T-cell (primary cell): ENCODE data around the gene KCNJ4. TPM values are rescaled to one million over a fixed set of nuclear protein-coding genes. Genes with fewer than 3 reads are reported as not detected.

Source experiments
- ATAC-seq, 4 experiments: fragments of 200-7000 bp in 3 of 4; fragments of 150-1000 bp in 1 of 4; cut with Tn5 transposase; replicated peaks in 1 of 4; 1 replicate in 3 of 4; 2 replicates in 1 of 4; pipeline ENCODE4 v1.10.0; 2021; ENCODE audit warnings: moderate library complexity in 3 of 4, mild to moderate bottlenecking in 2 of 4, moderate number of reproducible peaks in 1 of 4
- CTCF ChIA-PET, 2 donors: fragments of 300-600 bp; sonication (Branson Sonifier 250); formaldehyde crosslinking; loops; one replicate each; lab custom pipeline; 2022; ENCODE audit warnings: antibody characterized with exemption in 2 of 2; lab: Charles Lee
- POLR2A ChIA-PET, 2 donors: fragments of 300-600 bp; sonication (Branson Sonifier 250); formaldehyde crosslinking; loops; one replicate each; lab custom pipeline; 2022; ENCODE audit warnings: antibody characterized with exemption in 2 of 2; lab: Charles Lee
- DNase-seq, 35 experiments: peaks; one replicate each; pipeline versions ENCODE4 v3.0.0 to v3.0.0-alpha.2; 2013 to 2023
- H3K27ac ChIP-seq: one replicate; pipeline ENCODE4 v1.5.1; 2013; ENCODE audit warnings: low read length
- H3K27me3 ChIP-seq, 2 experiments: replicated peaks in 1 of 2; 1 replicate in 1 of 2; 2 replicates in 1 of 2; pipeline versions ENCODE4 v1.6.1 to v1.7.0; 2013; ENCODE audit warnings: low read length in 1 of 2, mixed read lengths in 1 of 2; ENCODE audit not compliant: control insufficient read depth in 2 of 2, insufficient read depth in 2 of 2; ENCODE audit errors: extremely low read depth in 1 of 2
- H3K36me3 ChIP-seq, 2 donors: 1 replicate in 1 of 2; 2 replicates in 1 of 2; pipeline versions ENCODE4 v1.6.1 to v1.7.0; 2013; ENCODE audit warnings: low read length in 1 of 2; ENCODE audit not compliant: control insufficient read depth in 2 of 2, insufficient read depth in 1 of 2; ENCODE audit errors: extremely low read depth in 1 of 2
- H3K4me1 ChIP-seq, 2 experiments: 1 replicate in 1 of 2; 2 replicates in 1 of 2; pipeline versions ENCODE4 v1.6.1 to v1.7.0; 2013; ENCODE audit warnings: low read length in 2 of 2, mixed read lengths in 1 of 2; ENCODE audit not compliant: insufficient read depth in 2 of 2, control insufficient read depth in 1 of 2; ENCODE audit errors: extremely low read depth in 1 of 2
- H3K4me3 ChIP-seq, 2 donors: 1 replicate in 1 of 2; 2 replicates in 1 of 2; pipeline versions ENCODE4 v1.5.1 to v1.7.0; 2013; ENCODE audit warnings: mild to moderate bottlenecking in 2 of 2, low read length in 1 of 2, moderate library complexity in 1 of 2; ENCODE audit not compliant: control insufficient read depth in 1 of 2; ENCODE audit errors: extremely low read depth in 1 of 2
- H3K9me3 ChIP-seq: 2 replicates; pipeline ENCODE4 v1.7.0; 2013
- H3K27ac Mint-ChIP-seq, 2 donors: one replicate each; pipeline ENCODE4 v1.8.0; 2020 to 2021; ENCODE audit warnings: mild to moderate bottlenecking in 2 of 2, mixed read lengths in 2 of 2
- H3K27me3 Mint-ChIP-seq, 2 donors: one replicate each; pipeline ENCODE4 v1.8.0; 2021 to 2022; ENCODE audit warnings: mixed read lengths in 2 of 2
- H3K36me3 Mint-ChIP-seq: one replicate; pipeline ENCODE4 v1.8.0; 2021; ENCODE audit warnings: mixed read lengths
- H3K4me1 Mint-ChIP-seq, 3 donors: one replicate each; pipeline ENCODE4 v1.8.0; 2020 to 2022; ENCODE audit warnings: mixed read lengths in 3 of 3, mild to moderate bottlenecking in 1 of 3
- H3K4me3 Mint-ChIP-seq, 3 donors: one replicate each; pipeline ENCODE4 v1.8.0; 2020 to 2022; ENCODE audit warnings: mild to moderate bottlenecking in 3 of 3, mixed read lengths in 3 of 3, moderate library complexity in 3 of 3
- H3K9me3 Mint-ChIP-seq, 3 donors: one replicate each; pipeline ENCODE4 v1.8.0; 2020 to 2022; ENCODE audit warnings: mixed read lengths in 3 of 3
- WGBS: methylation state at CpG from one replicate; pipeline ENCODE4 v1.1.5; 2013; ENCODE audit warnings: missing lambda C conversion rate; ENCODE audit not compliant: insufficient coverage; 5-methylcytosine and 5-hydroxymethylcytosine counted together
- total RNA-seq, 35 experiments: library from RNA in 6 of 35; stranded (reverse) in 6 of 35; fragments of 120-200 nt in 1 of 35; gene quantifications; one replicate each; pipeline versions ENCODE4 v1.2.1 to v1.2.4 and lab custom pipeline; 2013 to 2026

The KCNJ4 gene
- total RNA-seq, 5 donors from 2014 or later (not counting 1 experiment from before 2014, with no cell fraction given), result not detected

DNA sequence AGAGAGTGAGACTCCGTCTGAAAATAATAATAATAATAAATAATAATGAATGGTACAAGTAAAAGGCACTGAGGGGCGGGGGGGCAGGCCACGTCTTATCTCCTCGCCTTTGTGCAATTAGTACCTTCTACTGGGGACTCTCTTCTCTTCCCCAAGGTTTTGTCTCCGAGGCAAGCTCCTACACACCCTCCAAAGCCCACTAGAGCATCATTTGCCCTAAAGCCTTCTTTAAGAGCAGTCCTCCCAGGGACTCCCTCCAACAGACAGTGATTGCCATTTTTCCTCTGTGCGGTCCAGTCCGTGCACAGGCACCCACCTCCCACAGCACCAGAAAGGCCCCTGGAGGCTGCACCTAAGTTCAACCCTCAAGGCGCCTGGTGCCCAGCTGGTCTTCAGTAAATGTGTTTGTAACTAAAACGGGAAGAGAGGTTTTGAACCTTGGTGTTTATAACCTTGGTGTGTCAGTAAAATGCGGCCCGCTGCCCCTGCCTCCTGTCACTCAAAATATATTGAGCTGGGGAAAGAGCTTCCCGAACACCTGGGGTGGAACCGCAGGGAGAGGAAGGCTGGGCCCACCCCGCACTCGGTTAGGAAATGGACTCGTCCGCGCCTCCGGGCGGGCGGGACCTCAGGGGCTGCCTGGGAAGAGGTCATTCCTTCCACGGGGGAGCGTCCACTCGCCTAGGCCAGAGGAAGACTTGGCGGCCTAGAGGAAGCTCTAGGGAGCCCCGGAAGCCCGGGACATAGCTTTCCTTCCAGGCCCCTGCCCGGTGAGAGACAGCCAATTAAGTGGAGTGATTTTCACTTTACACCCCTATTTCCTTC is 8.2 kb upstream of the KCNJ4 start:
- H3K9me3 ChIP-seq, result no peaks in the 10 kb centered on the region
- no peak for ATAC-seq
- Mint-ChIP-seq H3K4me3 (no peak overlapping the region), H3K27me3 (peaks cover 49 to 82% of the 10 kb centered on the region in 2 donors), H3K4me1 (peaks cover 4 to 17% (median 9%) of the 10 kb centered on the region in 3 donors), H3K9me3 (no peaks in the 10 kb centered on the region), H3K36me3 (no peaks in the 10 kb centered on the region), H3K27ac (no peak overlapping the region)
- H3K4me3 ChIP-seq, result no peak overlapping the region
- ChIA-PET POLR2A (interaction anchor here (0.5 kb wide), 2 partner anchors 27 to 205 kb away, joined by 3 to 4 read pairs; no protein-coding TSS in a partner anchor), CTCF (interaction anchor here (0.5 to 0.6 kb wide), 2 partner anchors 15 to 928 kb away, joined by 3 read pairs; no protein-coding TSS in a partner anchor)
- no peak for DNase-seq
- 77% methylated on average over 8 of the region's 28 CpGs for WGBS
- no peaks in the 10 kb centered on the region for H3K36me3 ChIP-seq
- peaks cover 8 to 89% of the 10 kb centered on the region in 2 experiments for H3K27me3 ChIP-seq
- peaks cover 4 to 20% of the 10 kb centered on the region in 2 experiments for H3K4me1 ChIP-seq
- H3K27ac ChIP-seq, result no peak overlapping the region

DNA sequence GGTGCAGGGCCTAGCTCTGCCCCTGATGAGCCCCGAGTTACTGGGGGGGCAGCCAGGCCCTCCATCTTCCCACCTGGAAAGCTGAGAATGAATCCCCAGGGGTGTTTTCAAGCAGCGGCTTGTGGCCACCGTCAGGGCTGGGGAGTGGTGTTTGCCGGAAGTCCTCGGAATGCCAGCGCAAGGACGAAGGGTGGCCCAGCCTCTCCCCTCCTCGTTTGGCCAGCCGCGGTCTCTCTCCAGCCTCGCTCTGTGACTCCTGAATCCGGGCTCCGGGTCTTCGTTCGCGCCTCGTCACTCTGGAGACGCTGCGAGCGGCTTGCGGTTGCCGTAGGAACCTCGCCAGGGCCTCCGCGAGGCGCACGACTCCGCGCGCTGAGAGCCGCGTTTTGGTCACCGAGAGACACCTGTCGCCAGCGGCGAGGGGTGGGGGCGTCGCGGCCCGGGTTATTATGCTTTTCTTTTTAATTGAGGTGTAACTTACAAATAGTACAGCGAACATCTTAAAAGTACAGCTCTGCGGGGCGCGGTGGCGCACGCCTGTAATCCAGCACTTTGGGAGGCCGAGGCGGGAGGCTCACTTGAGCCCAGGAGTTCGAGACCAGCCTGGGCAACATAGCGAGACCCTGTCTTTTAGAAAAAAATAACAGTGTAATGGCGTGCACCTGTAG is 6.5 kb upstream of the KCNJ4 start:
- ChIA-PET POLR2A (interaction anchor here in 1 of 2 donors (0.8 kb wide), 1 partner anchor 23 kb away, joined by 3 read pairs; no protein-coding TSS in a partner anchor), CTCF (no interaction called here)
- DNase-seq (peak in 30 of 35 experiments; percentile 9 to 62 (median 36)), ATAC-seq (peak; percentile 52 to 72 (median 60))
- Mint-ChIP-seq H3K27ac (no peak overlapping the region), H3K9me3 (no peaks in the 10 kb centered on the region), H3K36me3 (peaks cover 2% of the 10 kb centered on the region), H3K4me1 (peaks cover 6 to 14% (median 8%) of the 10 kb centered on the region in 3 donors), H3K27me3 (peaks cover 56 to 84% of the 10 kb centered on the region in 2 donors), H3K4me3 (peak overlapping the region in 1 of 3 donors; percentile 10)
- Histone ChIP-seq H3K9me3 (no peaks in the 10 kb centered on the region), H3K36me3 (no peaks in the 10 kb centered on the region), H3K27ac (no peak overlapping the region), H3K27me3 (peaks cover 9 to 92% of the 10 kb centered on the region in 2 experiments), H3K4me3 (peak overlapping the region in 1 of 2 donors; percentile 10), H3K4me1 (peaks cover 0 to 10% of the 10 kb centered on the region in 2 experiments)
- 17% methylated on average over 46 of the region's 51 CpGs for WGBS

DNA sequence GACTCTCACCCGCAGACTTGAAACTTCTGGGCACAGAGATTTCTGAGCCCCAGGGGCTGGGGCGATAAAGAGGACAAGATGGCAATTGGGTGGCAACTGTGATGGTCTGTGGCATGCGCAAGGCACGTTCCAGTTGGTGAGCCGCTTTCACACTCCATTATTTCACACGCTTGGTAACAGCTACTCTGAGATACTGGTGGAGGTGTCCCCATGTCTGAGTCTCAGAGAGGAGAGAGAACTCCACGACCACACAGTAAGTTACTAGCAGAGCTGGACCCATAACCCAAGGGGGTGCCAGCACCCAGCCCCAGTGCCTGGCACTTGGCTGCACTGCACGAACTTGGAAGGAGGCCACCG is 6.0 kb upstream of the KCNJ4 start:
- Mint-ChIP-seq H3K27me3 (peaks cover 58 to 84% of the 10 kb centered on the region in 2 donors), H3K4me1 (peaks cover 8 to 17% (median 11%) of the 10 kb centered on the region in 3 donors), H3K9me3 (no peaks in the 10 kb centered on the region), H3K36me3 (peaks cover 5% of the 10 kb centered on the region), H3K27ac (no peak overlapping the region), H3K4me3 (peak overlapping the region in 1 of 3 donors; percentile 10)
- POLR2A ChIA-PET, result no interaction called here
- no peaks in the 10 kb centered on the region for H3K36me3 ChIP-seq
- peaks cover 2 to 14% of the 10 kb centered on the region in 2 experiments for H3K4me1 ChIP-seq
- CTCF ChIA-PET, result no interaction called here
- no peak overlapping the region for H3K27ac ChIP-seq
- H3K4me3 ChIP-seq, result no peak overlapping the region
- no peak for DNase-seq
- 63% methylated on average over 3 of the region's 9 CpGs for WGBS
- ATAC-seq, result peak in 2 of 4 experiments; percentile 26 to 40
- H3K27me3 ChIP-seq, result peaks cover 11 to 93% of the 10 kb centered on the region in 2 experiments
- H3K9me3 ChIP-seq, result no peaks in the 10 kb centered on the region

DNA sequence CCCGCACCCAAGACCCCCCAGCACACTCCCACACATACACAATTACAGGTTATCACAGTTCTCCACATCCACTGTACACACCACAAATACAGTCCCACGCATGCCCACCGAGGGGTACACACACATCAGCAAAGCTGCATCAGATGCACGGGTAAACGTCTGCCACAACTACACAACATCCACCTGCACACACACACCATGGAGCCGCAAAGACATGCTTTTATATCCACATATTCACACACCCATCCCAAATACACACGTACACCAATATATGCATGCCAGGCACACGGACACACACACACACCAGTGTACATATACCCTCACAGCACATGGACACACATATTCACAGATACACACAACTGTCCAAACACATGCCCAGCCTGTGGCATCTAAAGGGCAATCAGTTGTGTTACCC is 5.4 kb upstream of the KCNJ4 start:
- H3K4me3 Mint-ChIP-seq, result no peak overlapping the region
- 72% methylated on average over 7 of the region's 8 CpGs for WGBS
- H3K9me3 Mint-ChIP-seq, result no peaks in the 10 kb centered on the region

DNA sequence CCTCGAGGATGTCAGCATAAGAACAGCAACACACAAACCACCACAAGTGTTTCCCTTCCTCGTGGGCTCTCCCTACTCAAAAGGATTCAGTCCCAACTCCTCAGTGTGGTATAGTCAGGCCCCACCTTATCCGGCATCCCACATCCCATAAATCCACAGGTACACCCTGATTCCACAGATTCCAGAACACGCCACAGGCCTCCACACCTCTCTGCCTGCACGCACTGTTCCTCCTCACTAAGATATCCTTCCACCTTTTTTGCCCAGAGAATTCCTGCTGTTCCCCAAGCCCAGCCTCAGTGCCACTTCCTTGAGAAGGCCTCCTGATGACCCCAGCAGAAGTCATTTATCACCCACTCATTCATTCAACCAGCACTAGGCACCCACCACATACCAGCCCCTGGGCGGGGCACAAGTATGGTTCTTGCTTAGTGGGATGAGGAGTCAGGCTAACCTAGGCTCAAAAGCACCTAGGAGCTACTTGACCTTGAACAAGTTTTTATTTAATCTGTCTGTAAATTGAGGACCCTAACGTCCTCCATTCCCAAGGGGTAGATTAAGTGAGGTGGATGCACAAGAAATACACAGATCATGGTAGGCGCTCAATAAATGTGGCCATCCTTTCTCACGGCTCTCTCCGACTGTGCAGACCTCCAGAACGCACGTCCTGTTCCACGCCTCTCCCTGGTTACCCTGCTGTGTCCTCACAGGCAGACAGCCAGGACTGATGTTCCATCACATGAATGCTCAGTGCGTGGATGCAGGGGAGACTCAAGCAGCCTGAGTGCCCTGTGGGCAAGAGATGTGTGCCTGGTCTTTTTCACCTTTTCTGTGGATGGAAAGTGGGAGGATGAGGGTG is 2.1 kb upstream of the KCNJ4 start:
- Mint-ChIP-seq H3K36me3 (peaks cover 5% of the 10 kb centered on the region), H3K27me3 (peaks cover 54 to 73% of the 10 kb centered on the region in 2 donors), H3K9me3 (no peaks in the 10 kb centered on the region), H3K27ac (peak overlapping the region in 1 of 2 donors; percentile 12), H3K4me1 (peaks cover 15 to 22% (median 21%) of the 10 kb centered on the region in 3 donors), H3K4me3 (peak overlapping the region; percentile 57 to 79 (median 72))
- ATAC-seq, result no peak
- H3K36me3 ChIP-seq, result no peaks in the 10 kb centered on the region
- POLR2A ChIA-PET, result no interaction called here
- peaks cover 11 to 90% of the 10 kb centered on the region in 2 experiments for H3K27me3 ChIP-seq
- CTCF ChIA-PET, result no interaction called here
- H3K4me1 ChIP-seq, result peaks cover 5 to 24% of the 10 kb centered on the region in 2 experiments
- H3K4me3 ChIP-seq, result no peak overlapping the region
- H3K9me3 ChIP-seq, result no peaks in the 10 kb centered on the region
- no peak for DNase-seq
- WGBS, result 91% methylated on average over 11 of the region's 14 CpGs
- no peak overlapping the region for H3K27ac ChIP-seq

More for the DNA sequence above, 5.4 kb upstream of the KCNJ4 start:
- Histone ChIP-seq H3K4me3 (no peak overlapping the region), H3K4me1 (peaks cover 2 to 16% of the 10 kb centered on the region in 2 experiments), H3K27me3 (peaks cover 11 to 92% of the 10 kb centered on the region in 2 experiments), H3K9me3 (no peaks in the 10 kb centered on the region), H3K27ac (no peak overlapping the region), H3K36me3 (no peaks in the 10 kb centered on the region)
- POLR2A ChIA-PET, result no interaction called here
- H3K4me1 Mint-ChIP-seq, result peaks cover 8 to 17% (median 11%) of the 10 kb centered on the region in 3 donors
- CTCF ChIA-PET, result no interaction called here
- no peak overlapping the region for H3K27ac Mint-ChIP-seq
- peaks cover 58 to 78% of the 10 kb centered on the region in 2 donors for H3K27me3 Mint-ChIP-seq
- DNase-seq (no peak), ATAC-seq (no peak)
- peaks cover 5% of the 10 kb centered on the region for H3K36me3 Mint-ChIP-seq
